Measurements from ENCODE around the gene C2CD2. TPM values are rescaled to one million over a fixed set of nuclear protein-coding genes. Genes with fewer than 3 reads are reported as not detected.

Gene C2CD2
- total RNA-seq, 2 donors from 2014 or later, result 10.4 to 25.4 TPM

DNA sequence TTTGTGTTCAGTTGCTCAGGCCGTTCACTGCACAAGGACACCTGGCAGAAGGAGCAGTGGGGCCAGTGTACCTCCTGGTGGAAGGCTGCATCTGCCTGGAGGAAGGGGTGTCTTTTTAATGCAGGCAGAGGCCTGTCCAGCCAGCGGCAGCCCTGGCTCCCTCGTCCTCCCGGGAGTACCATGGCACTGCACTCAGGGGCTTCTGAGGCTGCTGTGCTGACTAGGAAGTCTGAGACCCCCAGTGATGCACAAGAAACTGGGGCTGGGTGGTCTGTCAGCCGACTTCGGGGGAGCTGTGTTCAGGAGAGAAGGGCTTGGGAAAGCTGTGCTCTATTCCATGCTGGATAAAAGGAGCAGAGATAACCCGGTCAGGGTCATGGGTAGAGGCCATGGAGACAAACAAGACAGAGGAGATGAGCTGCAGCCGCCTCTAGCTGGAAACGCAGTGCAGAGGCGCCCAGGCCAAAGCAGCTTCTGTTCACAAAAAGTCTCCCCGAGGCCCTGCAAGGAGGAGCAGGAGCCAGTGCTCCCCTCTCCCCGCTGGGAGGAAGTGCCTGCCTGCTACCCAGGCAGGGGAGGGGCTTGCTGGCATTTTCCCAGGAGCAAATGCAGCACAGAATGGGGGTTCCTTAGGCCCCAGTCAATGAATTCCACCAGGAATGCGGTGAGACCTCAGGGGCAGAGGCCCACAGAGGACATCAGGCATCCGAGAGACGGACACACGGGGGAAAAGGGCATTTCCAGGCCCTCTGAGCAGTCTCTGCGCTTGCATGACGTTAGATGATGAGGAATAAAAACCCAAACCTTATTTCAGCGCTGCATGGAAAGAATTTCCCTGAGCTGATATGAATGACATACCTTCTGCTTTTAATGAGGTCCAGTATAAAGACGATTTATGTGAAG, 17.2 kb upstream of the C2CD2 start:
- ATAC-seq (no peak), DNase-seq (no peak)
- H3K9me3 ChIP-seq, result no peaks in the 10 kb centered on the region
- H3K4me1 ChIP-seq, result no peaks in the 10 kb centered on the region
- no peaks in the 10 kb centered on the region for H3K36me3 ChIP-seq (replicated peaks in 1 of 2; ENCODE audit: insufficient read depth in 1 of 2, low read depth in 2 of 2)
- intact Hi-C loops (cut with DNase I), result no loop called here
- TF ChIP-seq, protein P1, sequence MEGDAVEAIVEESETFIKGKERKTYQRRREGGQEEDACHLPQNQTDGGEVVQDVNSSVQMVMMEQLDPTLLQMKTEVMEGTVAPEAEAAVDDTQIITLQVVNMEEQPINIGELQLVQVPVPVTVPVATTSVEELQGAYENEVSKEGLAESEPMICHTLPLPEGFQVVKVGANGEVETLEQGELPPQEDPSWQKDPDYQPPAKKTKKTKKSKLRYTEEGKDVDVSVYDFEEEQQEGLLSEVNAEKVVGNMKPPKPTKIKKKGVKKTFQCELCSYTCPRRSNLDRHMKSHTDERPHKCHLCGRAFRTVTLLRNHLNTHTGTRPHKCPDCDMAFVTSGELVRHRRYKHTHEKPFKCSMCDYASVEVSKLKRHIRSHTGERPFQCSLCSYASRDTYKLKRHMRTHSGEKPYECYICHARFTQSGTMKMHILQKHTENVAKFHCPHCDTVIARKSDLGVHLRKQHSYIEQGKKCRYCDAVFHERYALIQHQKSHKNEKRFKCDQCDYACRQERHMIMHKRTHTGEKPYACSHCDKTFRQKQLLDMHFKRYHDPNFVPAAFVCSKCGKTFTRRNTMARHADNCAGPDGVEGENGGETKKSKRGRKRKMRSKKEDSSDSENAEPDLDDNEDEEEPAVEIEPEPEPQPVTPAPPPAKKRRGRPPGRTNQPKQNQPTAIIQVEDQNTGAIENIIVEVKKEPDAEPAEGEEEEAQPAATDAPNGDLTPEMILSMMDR (IDR thresholded peaks at IDR 0.05), result no peak
- no peak for TF ChIP-seq POLR2A (IDR thresholded peaks at IDR 0.05)
- no peaks in the 10 kb centered on the region for H3K27me3 ChIP-seq
- H3K27ac ChIP-seq, result no peak overlapping the region
- WGBS, 2 donors, result 77 to 81% methylated on average over 19 to 20 of the region's 20 CpGs
- H3K4me3 ChIP-seq, result no peak overlapping the region

DNA sequence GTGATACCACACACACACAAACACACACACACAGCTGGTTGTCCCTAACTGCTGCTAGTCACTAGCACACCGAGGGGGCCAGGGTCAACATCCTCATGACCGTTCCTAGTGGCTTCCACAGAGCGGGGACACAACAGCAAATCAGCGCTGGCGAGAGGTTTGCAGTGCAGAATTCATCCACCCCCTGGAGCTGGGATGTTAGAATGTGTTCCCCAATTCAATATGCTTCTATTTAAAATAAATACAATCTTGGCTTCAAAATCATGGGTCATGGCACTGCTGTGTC, 16.2 kb upstream of the C2CD2 start:
- H3K27me3 ChIP-seq, result no peaks in the 10 kb centered on the region
- DNase-seq, result no peak
- TF ChIP-seq, protein P1 (IDR thresholded peaks at IDR 0.05), result no peak
- intact Hi-C loops (cut with DNase I), result no loop called here
- no peaks in the 10 kb centered on the region for H3K36me3 ChIP-seq (replicated peaks in 1 of 2; ENCODE audit: insufficient read depth in 1 of 2, low read depth in 2 of 2)
- no peaks in the 10 kb centered on the region for H3K4me1 ChIP-seq
- no peaks in the 10 kb centered on the region for H3K9me3 ChIP-seq
- WGBS, 2 donors, result 87 to 88% methylated on average over 5 of the region's 5 CpGs
- no peak for ATAC-seq
- H3K27ac ChIP-seq, result no peak overlapping the region
- no peak overlapping the region for H3K4me3 ChIP-seq

DNA sequence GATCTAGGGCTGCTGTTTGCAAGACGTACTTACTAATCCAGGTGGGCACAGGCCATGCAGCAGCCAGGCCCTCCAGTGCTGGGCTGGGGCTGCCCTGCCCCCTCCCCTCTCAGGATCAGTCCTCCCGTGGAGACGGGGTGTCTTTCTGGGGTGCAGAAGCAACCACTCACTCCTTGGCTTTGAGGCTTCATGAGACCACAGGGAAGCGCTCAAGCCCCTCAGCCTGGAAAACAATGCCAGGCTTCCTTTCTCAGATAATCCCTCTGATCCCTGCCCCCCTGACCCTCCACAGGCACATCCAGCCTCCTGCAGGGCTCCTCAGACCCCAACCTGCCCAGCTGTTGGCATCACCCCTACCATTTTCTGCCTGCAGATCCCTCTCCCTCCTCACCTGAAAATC, 13.9 kb upstream of the C2CD2 start:
- H3K4me3 ChIP-seq, result no peak overlapping the region
- intact Hi-C loops (cut with DNase I), result no loop called here
- H3K36me3 ChIP-seq (replicated peaks in 1 of 2; ENCODE audit: insufficient read depth in 1 of 2, low read depth in 2 of 2), result no peaks in the 10 kb centered on the region
- no peaks in the 10 kb centered on the region for H3K4me1 ChIP-seq
- DNase-seq (no peak), ATAC-seq (no peak)
- H3K27ac ChIP-seq, result no peak overlapping the region
- TF ChIP-seq, protein P1 (IDR thresholded peaks at IDR 0.05), result no peak
- no peak for TF ChIP-seq POLR2A (IDR thresholded peaks at IDR 0.05)
- WGBS, 2 donors, result 89 to 90% methylated on average over 2 to 4 of the region's 4 CpGs
- H3K9me3 ChIP-seq, result no peaks in the 10 kb centered on the region
- no peaks in the 10 kb centered on the region for H3K27me3 ChIP-seq

DNA sequence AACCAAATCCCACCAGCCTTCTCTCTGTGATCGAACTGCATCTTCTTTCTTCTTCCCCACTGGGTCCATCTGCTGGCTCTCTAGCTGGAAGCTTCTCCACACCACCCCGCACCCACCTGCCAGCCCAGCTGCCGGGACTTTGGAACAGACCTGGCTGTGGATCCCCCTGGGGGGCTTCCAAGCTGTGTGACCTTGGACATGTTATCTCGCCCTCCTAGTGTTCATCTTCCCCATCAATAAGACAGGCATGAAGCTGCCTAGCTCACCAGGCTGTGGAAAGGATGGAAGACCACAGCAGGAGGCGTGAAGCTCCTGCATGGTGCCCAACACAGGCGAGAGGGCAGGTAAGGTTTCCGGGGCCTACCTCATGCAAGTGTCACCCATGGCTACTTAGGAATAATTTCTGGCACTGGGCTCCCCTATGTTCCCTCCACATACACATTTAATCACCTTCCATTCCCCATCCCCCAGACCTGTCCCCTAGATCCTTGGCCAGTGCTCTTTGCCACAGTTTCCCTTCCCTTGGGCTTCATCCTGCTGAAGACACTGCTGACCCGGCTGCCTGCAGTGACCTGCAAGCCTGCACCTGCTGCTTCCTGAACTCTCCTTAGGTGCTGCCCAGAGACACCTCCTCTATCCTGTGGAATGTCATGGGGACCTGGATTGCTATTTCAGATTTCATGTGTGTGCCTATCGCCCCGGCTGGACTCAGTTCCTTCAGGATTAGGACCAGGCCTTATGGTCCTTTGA, 13.2 kb upstream of the C2CD2 start:
- Histone ChIP-seq H3K4me3 (no peak overlapping the region), H3K36me3 (replicated peaks in 1 of 2; ENCODE audit: insufficient read depth in 1 of 2, low read depth in 2 of 2) (no peaks in the 10 kb centered on the region), H3K27me3 (no peaks in the 10 kb centered on the region), H3K27ac (no peak overlapping the region), H3K9me3 (no peaks in the 10 kb centered on the region), H3K4me1 (no peaks in the 10 kb centered on the region)
- DNase-seq, result no peak
- TF ChIP-seq, protein P1 (IDR thresholded peaks at IDR 0.05), result no peak
- TF ChIP-seq POLR2A (IDR thresholded peaks at IDR 0.05), result no peak
- WGBS, 2 donors, result 83 to 85% methylated on average over 7 to 10 of the region's 10 CpGs
- intact Hi-C loops (cut with DNase I), result no loop called here
- no peak for ATAC-seq

Data from body of pancreas (tissue), 4 donors.